ENCODE data around the gene PPP1R36. TPM values are rescaled to one million over a fixed set of nuclear protein-coding genes. Genes with fewer than 3 reads are reported as not detected.

The PPP1R36 gene
- total and polyA plus RNA-seq, 2 of the 8 experiments (the other 6 are each of a cell fraction or from before 2014, with no cell fraction given), result 0.39 to 0.93 TPM

DNA sequence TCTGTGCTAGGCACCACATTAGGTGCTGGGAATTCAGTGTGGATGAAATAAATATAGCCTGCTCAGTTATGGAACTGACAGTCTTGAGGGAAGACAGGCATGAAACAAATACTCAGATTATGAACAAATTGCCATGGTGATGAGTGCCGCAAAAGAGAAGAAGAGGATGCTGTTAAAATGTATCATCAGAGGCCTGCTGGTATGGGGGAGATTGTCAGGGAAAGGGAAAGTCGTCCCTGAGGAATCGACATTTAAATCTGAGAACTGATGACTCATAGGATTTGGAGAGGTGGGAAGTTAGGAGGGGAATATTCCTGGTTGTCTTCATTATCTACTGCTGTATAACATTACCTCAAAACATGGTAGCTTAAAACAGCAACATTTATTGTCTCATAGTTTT is 42.0 kb downstream of the PPP1R36 start:
- Histone ChIP-seq H3K4me1 (replicated peaks in 1 of 4; ENCODE audit: control insufficient read depth in 3 of 4, insufficient read depth in 4 of 4, low read length in 3 of 4) (no peaks in the 10 kb centered on the region; a peak in 1 of 7 replicates), H3K4me2 (ENCODE audit: insufficient read depth in 1 of 2, low read depth in 2 of 2, low read length in 2 of 2) (no peak overlapping the region), H4K20me1 (replicated peaks in 1 of 2; ENCODE audit: control insufficient read depth in 1 of 2, insufficient read depth in 2 of 2, low read length in 2 of 2) (no peaks in the 10 kb centered on the region), H3K79me2 (ENCODE audit: control insufficient read depth in 1 of 2, insufficient read depth in 2 of 2, low read length in 2 of 2) (no peaks in the 10 kb centered on the region), H2BK15ac (ENCODE audit: low read length) (no peak overlapping the region), H2AFZ (ENCODE audit: low read length) (no peak overlapping the region), H3K4ac (replicated peaks; ENCODE audit: insufficient read length, low read depth, low read length) (no peak overlapping the region), H2BK20ac (ENCODE audit: low read length) (no peak overlapping the region), H2AK5ac (ENCODE audit: low read depth, low read length) (no peak overlapping the region), H2BK12ac (ENCODE audit: low read depth, low read length) (no peak overlapping the region), H4K5ac (ENCODE audit: insufficient read length, low read depth, low read length) (no peak overlapping the region), H2BK120ac (replicated peaks; ENCODE audit: low read depth, low read length) (no peak overlapping the region), H3K9ac (replicated peaks in 1 of 4; ENCODE audit: extremely low read depth in 1 of 4, low read depth in 3 of 4, low read length in 3 of 4) (no peak overlapping the region), H3K36me3 (ENCODE audit: control insufficient read depth in 2 of 4, insufficient read depth in 4 of 4, low read length in 3 of 4) (no peaks in the 10 kb centered on the region), H3K27me3 (replicated peaks in 1 of 4; ENCODE audit: control insufficient read depth in 3 of 4, extremely low read depth in 1 of 4, insufficient read depth in 3 of 4, low read length in 3 of 4) (no peaks in the 10 kb centered on the region), H3K23me2 (ENCODE audit: low read depth, low read length) (no peaks in the 10 kb centered on the region), H3K4me3 (ENCODE audit: extremely low read depth in 1 of 4, insufficient read depth in 2 of 4, low read depth in 3 of 4, low read length in 4 of 4) (no peak overlapping the region), H3K79me1 (ENCODE audit: low read depth, low read length) (no peaks in the 10 kb centered on the region), H3K27ac (ENCODE audit: low read depth, low read length) (no peak overlapping the region), H3K18ac (ENCODE audit: extremely low read depth, low read length) (no peak overlapping the region), H3K56ac (replicated peaks; ENCODE audit: insufficient read length, low read depth, low read length) (no peak overlapping the region), H3K23ac (ENCODE audit: insufficient read length) (no peak overlapping the region), H3K14ac (ENCODE audit: insufficient read length) (no peak overlapping the region), H4K8ac (ENCODE audit: extremely low read depth, insufficient read depth, low read length) (no peak overlapping the region), H2BK5ac (ENCODE audit: low read depth, low read length) (no peak overlapping the region), H3K9me3 (ENCODE audit: insufficient read depth in 2 of 2, low read depth in 1 of 2, low read length in 1 of 2) (no peaks in the 10 kb centered on the region), H4K91ac (replicated peaks; ENCODE audit: insufficient read length, low read length) (no peak overlapping the region)
- POLR2A ChIA-PET (ENCODE audit: partially characterized antibody), result interaction anchor here (1.6 kb wide), 1 partner anchor 10 kb away, joined by 5 read pairs; no protein-coding TSS in a partner anchor
- WGBS, 2 experiments (ENCODE audit: extremely low coverage in 1 of 2, insufficient coverage in 1 of 2, insufficient read length in 1 of 2, insufficient replicate concordance in 2 of 2, low coverage in 1 of 2, low lambda C conversion rate in 2 of 2, missing lambda C conversion rate in 1 of 2), result 87% methylated on average over 3 of the region's 3 CpGs; no CpG with 5 or more reads in 1 of the 2 experiments
- TF ChIP-seq CHD1 (IDR thresholded peaks at IDR 0.05; ENCODE audit: low read depth, low read length) (no peak), YY1 (IDR thresholded peaks at IDR 0.05; ENCODE audit: low read depth, low read length) (no peak)
- FAIRE-seq (no peak), DNase-seq (ENCODE audit: low read depth in 1 of 2, low spot score in 2 of 2) (no peak)
- CTCF ChIA-PET (ENCODE audit: partially characterized antibody), result interaction anchor here (1.4 kb wide), 1 partner anchor 45 kb away, joined by 5 read pairs; no protein-coding TSS in a partner anchor
